AG09319 (cell line): ENCODE measurements around the gene ZNF335.
"Not testable (repeated sequence)": the region's sequence is repeated elsewhere in the genome, so short reads cannot be mapped to it uniquely, and the experiment has no call there.

Experiments used
- DNase-seq: peaks from one replicate; pipeline ENCODE4 v3.0.0-alpha.2; 2010; ENCODE audit warnings: low read depth; ENCODE audit errors: extremely low read depth
- CTCF ChIP-seq: IDR thresholded peaks from 2 replicates; pipeline ENCODE4 v1.5.1; 2011; ENCODE audit warnings: low read depth, mild to moderate bottlenecking, inconsistent platforms, low read length, moderate library complexity

Gene ZNF335

GRCh38 chr20:46001498-46001897 is 29.5 kb upstream of the ZNF335 start:
- DNase-seq: no peak
- no peak for TF ChIP-seq CTCF

- DNase-seq: no peak
- no peak for TF ChIP-seq CTCF
Observed at GRCh38 chr20:46000262-46000996, 28.4 kb upstream of the ZNF335 start.

GRCh38 chr20:45999557-46000261 is 27.7 kb upstream of the ZNF335 start:
- TF ChIP-seq CTCF: no peak
- DNase-seq: no peak

- no peak for TF ChIP-seq CTCF
- DNase-seq: no peak
Observed at GRCh38 chr20:45998761-45999160, 26.8 kb upstream of the ZNF335 start.

- no peak for DNase-seq
Observed at GRCh38 chr20:45998337-45998736, 26.3 kb upstream of the ZNF335 start.

GRCh38 chr20:45997187-45997586 is 25.2 kb upstream of the ZNF335 start:
- TF ChIP-seq CTCF: no peak
- no peak for DNase-seq

More at GRCh38 chr20:45998337-45998736, 26.3 kb upstream of the ZNF335 start:
- TF ChIP-seq CTCF: no peak

GRCh38 chr20:45995495-45996097 is 23.6 kb upstream of the ZNF335 start:
- DNase-seq: not testable (repeated sequence)
